Stomach (tissue), 9 donors: Measurements from ENCODE around the gene ITGB3. TPM values are rescaled to one million over a fixed set of nuclear protein-coding genes. Genes with fewer than 3 reads are reported as not detected.

Experiments
- DNase-seq, 2 donors: peaks; one replicate each; pipeline versions ENCODE4 v3.0.0 to v3.0.0-alpha.2; 2013 to 2019
- H3K27ac ChIP-seq, 5 donors: fragments of 200-600 bp in 4 of 5; sonication (generic) in 4 of 5; one replicate each; pipeline ENCODE4 v1.5.1; 2013 to 2019; ENCODE audit warnings: mild to moderate bottlenecking in 1 of 5, moderate library complexity in 1 of 5
- H3K27me3 ChIP-seq, 3 donors: fragments of 200-600 bp; sonication (generic); one replicate each; pipeline ENCODE4 v1.5.1; 2017 to 2019; ENCODE audit warnings: mixed run types in 1 of 3
- H3K36me3 ChIP-seq, 4 donors: fragments of 200-600 bp; sonication (generic); 1 replicate in 3 of 4; 2 replicates in 1 of 4; pipeline ENCODE4 v1.5.1; 2016 to 2019
- H3K4me1 ChIP-seq, 4 donors: fragments of 200-600 bp; sonication (generic); one replicate each; pipeline ENCODE4 v1.5.1; 2016 to 2019
- H3K4me3 ChIP-seq, 4 donors: fragments of 200-600 bp; sonication (generic) in 3 of 4; one replicate each; pipeline ENCODE4 v1.5.1; 2016 to 2019; ENCODE audit warnings: mild to moderate bottlenecking in 1 of 4
- H3K9me3 ChIP-seq, 4 donors: fragments of 200-600 bp; sonication (generic); one replicate each; pipeline ENCODE4 v1.5.1; 2016 to 2019
- CTCF ChIP-seq, 7 experiments: fragments of 450-650 bp in 4 of 7; fragments of 200-600 bp in 3 of 7; sonication (generic) in 3 of 7; IDR thresholded peaks; one replicate each; pipeline ENCODE4 v1.5.1; 2016 to 2019; ENCODE audit warnings: antibody characterized with exemption in 7 of 7, control low read depth in 2 of 7, mild to moderate bottlenecking in 1 of 7
- EP300 ChIP-seq: sonication (generic); formaldehyde crosslinking; IDR thresholded peaks from one replicate; pipeline ENCODE4 v1.6.1; 2017; ENCODE audit warnings: antibody characterized with exemption
- POLR2A ChIP-seq, 4 donors: fragments of 450-650 bp; IDR thresholded peaks; one replicate each; pipeline ENCODE4 v1.6.1; 2016; ENCODE audit warnings: antibody characterized with exemption in 4 of 4, control low read depth in 2 of 4, mild to moderate bottlenecking in 1 of 4, moderate library complexity in 1 of 4
- POLR2AphosphoS5 ChIP-seq, 3 donors: sonication (generic); formaldehyde crosslinking; IDR thresholded peaks; one replicate each; pipeline ENCODE4 v1.6.1; 2016; ENCODE audit warnings: antibody characterized with exemption in 3 of 3
- WGBS, 5 donors: extraction: QIAGEN DNeasy Blood & Tissue Kit in 3 of 5; methylation state at CpG; one replicate each; pipeline versions ENCODE4 v1.1.5 to v1.1.7; 2013 to 2018; 5-methylcytosine and 5-hydroxymethylcytosine counted together
- intact Hi-C: fragments of 100-400 bp; cut with DNase I; formaldehyde crosslinking; loops from one replicate; pipeline ENCODE4 v1.15.1; 2023; ENCODE audit warnings: low total_unique reads
- polyA plus RNA-seq, 3 donors: library from polyadenylated mRNA; stranded (reverse); fragments of 200-250 nt; gene quantifications; one replicate each; pipeline ENCODE4 v1.2.3, GENCODE V29; 2013
- small RNA-seq, 4 donors: library from RNA; depleted of rRNA; stranded (forward); fragments of <200 nt; gene quantifications; one replicate each; pipeline ENCODE3, GENCODE V24; 2016
- total RNA-seq, 5 donors: library from RNA; depleted of rRNA; stranded (reverse); fragments of >200 nt; gene quantifications; one replicate each; pipeline versions ENCODE4 v1.1.0 to v1.2.3, GENCODE V29; 2014 to 2016
- donor health status: healthy with polysubstance abuse.
- donor health status: Bipolar disorder and iron deficiency.
- donor health status: healthy.

Gene ITGB3
- total and polyA plus RNA-seq, 8 donors: 1.0 to 29.8 (median 7.1) TPM; not detected in 1

GRCh38 chr17:47335101-47335936 lies 81.7 kb downstream of the ITGB3 start:
- Histone ChIP-seq H3K4me1 (no peaks in the 10 kb centered on the region), H3K36me3 (peaks cover 3 to 30% (median 23%) of the 10 kb centered on the region in 4 donors), H3K27me3 (no peaks in the 10 kb centered on the region), H3K27ac (no peak overlapping the region), H3K4me3 (no peak overlapping the region), H3K9me3 (no peaks in the 10 kb centered on the region)
- intact Hi-C loops: no loop called here
- 79 to 90% (median 84%) methylated on average over 4 of the region's 4 CpGs for WGBS, 5 donors
- no peak for TF ChIP-seq EP300
- no peak for TF ChIP-seq POLR2AphosphoS5 (IDR thresholded peaks at IDR 0.05)
- TF ChIP-seq CTCF (IDR thresholded peaks at IDR 0.05): no peak
- no peak for TF ChIP-seq POLR2A (IDR thresholded peaks at IDR 0.05)
- no peak for DNase-seq

GRCh38 chr17:47338026-47338425 lies 84.4 kb downstream of the ITGB3 start:
- no peak overlapping the region for H3K4me3 ChIP-seq
- no peaks in the 10 kb centered on the region for H3K4me1 ChIP-seq
- H3K9me3 ChIP-seq: no peaks in the 10 kb centered on the region
- intact Hi-C loops: no loop called here
- H3K27ac ChIP-seq: no peak overlapping the region
- TF ChIP-seq CTCF (IDR thresholded peaks at IDR 0.05) (no peak), POLR2A (IDR thresholded peaks at IDR 0.05) (no peak), POLR2AphosphoS5 (IDR thresholded peaks at IDR 0.05) (no peak), EP300 (no peak)
- H3K27me3 ChIP-seq: no peaks in the 10 kb centered on the region
- H3K36me3 ChIP-seq: peaks cover 3 to 40% (median 29%) of the 10 kb centered on the region in 4 donors
- WGBS, 5 donors: 92 to 98% (median 93%) methylated on average over 3 of the region's 3 CpGs
- DNase-seq: no peak

GRCh38 chr17:47352848-47353247 lies 99.2 kb downstream of the ITGB3 start:
- Histone ChIP-seq H3K27me3 (no peaks in the 10 kb centered on the region), H3K36me3 (peaks cover 0 to 15% (median 3%) of the 10 kb centered on the region in 4 donors), H3K4me1 (no peaks in the 10 kb centered on the region), H3K9me3 (no peaks in the 10 kb centered on the region), H3K27ac (no peak overlapping the region), H3K4me3 (no peak overlapping the region)
- DNase-seq: no peak
- intact Hi-C loops: no loop called here
- 56 to 84% (median 74%) methylated on average over 1 of the region's 1 CpG for WGBS, 5 donors
- TF ChIP-seq EP300: no peak
- TF ChIP-seq POLR2AphosphoS5 (IDR thresholded peaks at IDR 0.05): no peak
- no peak for TF ChIP-seq POLR2A (IDR thresholded peaks at IDR 0.05)
- TF ChIP-seq CTCF (IDR thresholded peaks at IDR 0.05): no peak

GRCh38 chr17:47358652-47359051 lies 105.0 kb downstream of the ITGB3 start:
- WGBS, 5 donors: 82 to 88% (median 85%) methylated on average over 1 of the region's 1 CpG
- peaks cover 0 to 16% (median 4%) of the 10 kb centered on the region in 4 donors for H3K36me3 ChIP-seq

More at GRCh38 chr17:47358652-47359051, 105.0 kb downstream of the ITGB3 start:
- H3K27me3 ChIP-seq: no peaks in the 10 kb centered on the region
- no peak overlapping the region for H3K27ac ChIP-seq
- no peaks in the 10 kb centered on the region for H3K4me1 ChIP-seq
- no peaks in the 10 kb centered on the region for H3K9me3 ChIP-seq
- intact Hi-C loops: no loop called here
- H3K4me3 ChIP-seq: no peak overlapping the region
- no peak for TF ChIP-seq EP300
- TF ChIP-seq CTCF (IDR thresholded peaks at IDR 0.05): no peak
- TF ChIP-seq POLR2A (IDR thresholded peaks at IDR 0.05): no peak
- TF ChIP-seq POLR2AphosphoS5 (IDR thresholded peaks at IDR 0.05): no peak
- no peak for DNase-seq

Small RNAs within 50 kb of the gene (small RNA-seq; reads per million reads assigned to genes)
- gene RNU7-186P: 0 reads per million in 4 donors

Other genes starting within 250 kb of the ITGB3 start
- gene CDC27, start 64.5 kb upstream of the ITGB3 start, total RNA-seq: 100 to 1,000 TPM in 1 of 5 donors, 10 to 100 TPM in 3, 1 to 10 TPM in 1; 3.2 to 104 (median 75.9) TPM
- 10 to 100 TPM in 2 of 3 donors, 1 to 10 TPM in 1; 7.7 to 17.7 (median 15.4) TPM for gene CDC27, start 64.5 kb upstream of the ITGB3 start, polyA plus RNA-seq
- 1 to 10 TPM in 2 of 5 donors, not detected in 3; 1.7 to 5.7 TPM for gene MYL4, start 44.5 kb upstream of the ITGB3 start, total RNA-seq
- gene MYL4, start 44.5 kb upstream of the ITGB3 start, polyA plus RNA-seq: 1 to 10 TPM in 2 of 3 donors, under 1 TPM in 1; 0.20 to 2.1 (median 1.5) TPM
- 10 to 100 TPM in 3 of 5 donors, 1 to 10 TPM in 1, under 1 TPM in 1; 0.29 to 27.0 (median 11.2) TPM for gene EFCAB13, start 70.1 kb downstream of the ITGB3 start, total RNA-seq
- gene EFCAB13, start 70.1 kb downstream of the ITGB3 start, polyA plus RNA-seq: 1 to 10 TPM in 1 of 3 donors, under 1 TPM in 2; 0.43 to 5.0 (median 0.56) TPM